Cardiac muscle cell (in vitro differentiated cells and primary cell): ENCODE data around the gene CREB3. TPM values are rescaled to one million over a fixed set of nuclear protein-coding genes. Genes with fewer than 3 reads are reported as not detected.

ENCODE experiments used
- DNase-seq, 2 donors: peaks; one replicate each; pipeline versions ENCODE4 v3.0.0 to v3.0.0-alpha.2; 2010 to 2017; ENCODE audit warnings: low read depth in 1 of 2, low spot score in 1 of 2
- H3K27ac ChIP-seq: fragments of 200-600 bp; sonication (generic); 2 replicates; pipeline ENCODE4 v1.5.1; 2016
- H3K27me3 ChIP-seq: fragments of 200-600 bp; sonication (generic); 2 replicates; pipeline ENCODE4 v1.6.0; 2016; ENCODE audit warnings: control low read depth
- H3K36me3 ChIP-seq: fragments of 200-600 bp; sonication (generic); 2 replicates; pipeline ENCODE4 v1.5.1; 2016; ENCODE audit warnings: control low read depth
- H3K4me1 ChIP-seq: fragments of 200-600 bp; sonication (generic); 2 replicates; pipeline ENCODE4 v1.8.1; 2017; ENCODE audit warnings: low read depth, mild to moderate bottlenecking, mixed run types
- H3K4me3 ChIP-seq: fragments of 200-600 bp; sonication (generic); 2 replicates; pipeline ENCODE4 v1.5.1; 2016; ENCODE audit warnings: mild to moderate bottlenecking
- H3K9me3 ChIP-seq: fragments of 200-600 bp; sonication (generic); 2 replicates; pipeline ENCODE4 v1.5.1; 2017; ENCODE audit warnings: low read depth, mild to moderate bottlenecking, control low read depth
- polyA plus RNA-seq: library from polyadenylated mRNA; unstranded; fragments of >200 nt; fragmentation: Nextera tagmentation; extraction: Ambion mirVana; gene quantifications from 2 replicates; pipeline ENCODE4 v1.2.1, GENCODE V29; 2016
- total RNA-seq: library from RNA; depleted of rRNA; stranded (reverse); fragments of >200 nt; gene quantifications from 2 replicates; pipeline ENCODE4 v1.2.3, GENCODE V29; 2016
- TF ChIP-seq, protein P1 (sequence below): IDR thresholded peaks from 2 replicates; pipeline ENCODE4 v1.5.1; 2012; ENCODE audit warnings: low read depth, mild to moderate bottlenecking, low read length

CREB3 gene, protein sequence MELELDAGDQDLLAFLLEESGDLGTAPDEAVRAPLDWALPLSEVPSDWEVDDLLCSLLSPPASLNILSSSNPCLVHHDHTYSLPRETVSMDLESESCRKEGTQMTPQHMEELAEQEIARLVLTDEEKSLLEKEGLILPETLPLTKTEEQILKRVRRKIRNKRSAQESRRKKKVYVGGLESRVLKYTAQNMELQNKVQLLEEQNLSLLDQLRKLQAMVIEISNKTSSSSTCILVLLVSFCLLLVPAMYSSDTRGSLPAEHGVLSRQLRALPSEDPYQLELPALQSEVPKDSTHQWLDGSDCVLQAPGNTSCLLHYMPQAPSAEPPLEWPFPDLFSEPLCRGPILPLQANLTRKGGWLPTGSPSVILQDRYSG
- total RNA-seq (45.7 and 51.5 TPM in 2 replicates), polyA plus RNA-seq (62.3 and 84.2 TPM in 2 replicates)

DNA sequence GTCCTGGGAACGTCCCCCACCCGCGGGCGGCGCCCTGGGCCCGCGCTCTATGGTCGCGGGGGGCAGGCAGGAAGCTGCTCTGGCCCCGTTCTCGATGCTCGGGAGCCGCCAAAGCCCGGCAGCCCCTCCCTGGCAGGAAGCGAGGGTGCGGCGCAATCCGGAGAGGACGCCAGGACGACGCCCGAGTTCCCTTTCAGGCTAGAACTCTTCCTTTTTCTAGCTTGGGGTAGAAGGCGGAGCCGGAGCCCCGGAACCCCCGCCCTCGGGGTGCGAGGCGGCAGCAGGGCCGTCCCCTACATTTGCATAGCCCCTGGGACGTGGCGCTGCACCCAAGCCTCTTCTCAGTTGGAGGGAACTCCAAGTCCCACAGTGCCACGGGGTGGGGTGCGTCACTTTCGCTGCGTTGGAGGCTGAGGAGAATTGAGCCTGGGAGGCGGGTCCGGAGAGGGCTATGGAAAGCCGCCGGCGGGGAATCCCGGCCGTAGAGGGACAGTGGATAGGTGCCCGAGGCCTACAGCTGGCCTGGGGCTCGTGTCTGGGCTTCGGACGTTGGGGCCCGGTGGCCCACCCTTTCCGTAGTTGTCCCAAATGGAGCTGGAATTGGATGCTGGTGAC lies at the start of gene CREB3, which contains the start of gene TLN1:
Gene CREB3, plus strand, starts transcription at position 482 of the 615 bp plus-strand sequence. Its CDS starts 107 bp downstream, at position 589.
Gene TLN1, minus strand, starts transcription at position 11 of the 615 bp plus-strand sequence. CDS start 6,501 bp downstream, outside the sequence.
- Histone ChIP-seq H3K36me3 (peaks cover 26% of the 10 kb centered on the region), H3K9me3 (no peaks in the 10 kb centered on the region), H3K4me1 (peaks cover 43% of the 10 kb centered on the region), H3K4me3 (peak within 1 kb of the TSS; percentile 76), H3K27ac (peak within 1 kb of the TSS; percentile 100), H3K27me3 (no peaks in the 10 kb centered on the region)
- TF ChIP-seq, protein P1, sequence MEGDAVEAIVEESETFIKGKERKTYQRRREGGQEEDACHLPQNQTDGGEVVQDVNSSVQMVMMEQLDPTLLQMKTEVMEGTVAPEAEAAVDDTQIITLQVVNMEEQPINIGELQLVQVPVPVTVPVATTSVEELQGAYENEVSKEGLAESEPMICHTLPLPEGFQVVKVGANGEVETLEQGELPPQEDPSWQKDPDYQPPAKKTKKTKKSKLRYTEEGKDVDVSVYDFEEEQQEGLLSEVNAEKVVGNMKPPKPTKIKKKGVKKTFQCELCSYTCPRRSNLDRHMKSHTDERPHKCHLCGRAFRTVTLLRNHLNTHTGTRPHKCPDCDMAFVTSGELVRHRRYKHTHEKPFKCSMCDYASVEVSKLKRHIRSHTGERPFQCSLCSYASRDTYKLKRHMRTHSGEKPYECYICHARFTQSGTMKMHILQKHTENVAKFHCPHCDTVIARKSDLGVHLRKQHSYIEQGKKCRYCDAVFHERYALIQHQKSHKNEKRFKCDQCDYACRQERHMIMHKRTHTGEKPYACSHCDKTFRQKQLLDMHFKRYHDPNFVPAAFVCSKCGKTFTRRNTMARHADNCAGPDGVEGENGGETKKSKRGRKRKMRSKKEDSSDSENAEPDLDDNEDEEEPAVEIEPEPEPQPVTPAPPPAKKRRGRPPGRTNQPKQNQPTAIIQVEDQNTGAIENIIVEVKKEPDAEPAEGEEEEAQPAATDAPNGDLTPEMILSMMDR = no peak
- peak; percentile 98 to 100 for DNase-seq

DNA sequence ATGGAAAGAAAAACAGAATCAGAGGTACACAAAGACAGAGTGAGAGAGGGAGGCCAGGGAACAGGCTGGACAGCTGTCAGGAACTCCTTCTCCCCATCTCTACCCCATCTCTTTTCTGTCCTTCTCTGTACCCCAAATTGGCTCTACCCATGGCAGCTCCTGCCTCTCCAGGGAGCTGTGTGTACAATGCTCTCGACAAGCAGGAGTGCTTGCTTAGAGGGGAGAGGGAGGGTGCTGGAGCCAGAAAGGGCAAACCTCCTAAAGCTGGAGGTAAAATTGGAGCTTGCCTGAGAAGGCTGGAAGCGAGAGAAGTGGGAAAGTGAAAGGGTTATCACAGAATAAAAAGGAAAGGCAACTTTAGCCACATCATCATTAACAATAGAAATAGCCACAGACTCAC lies 49.1 kb upstream of the CREB3 start:
- H3K36me3 ChIP-seq = peaks cover 36% of the 10 kb centered on the region

DNA sequence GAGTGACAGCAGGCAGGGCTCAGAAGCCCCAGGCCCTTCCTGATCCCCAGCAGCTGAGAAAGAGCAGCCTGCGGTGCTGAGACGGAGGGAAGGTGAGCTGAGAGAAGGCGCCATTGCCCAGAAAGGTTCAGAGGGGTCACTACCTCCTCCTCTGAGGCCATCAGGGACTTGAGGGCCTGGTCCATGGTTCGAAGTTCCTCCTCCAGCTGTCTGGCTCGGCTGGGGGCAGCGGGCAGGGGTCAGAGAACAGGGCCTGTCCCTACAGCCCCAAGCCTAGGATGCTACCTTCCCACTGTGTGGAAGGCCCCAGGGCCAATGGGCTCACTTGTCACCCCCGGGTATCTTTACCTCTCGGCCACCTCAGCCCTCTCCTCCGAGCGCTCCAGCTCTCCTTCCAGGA lies 47.5 kb upstream of the CREB3 start:
- Histone ChIP-seq H3K36me3 (peaks cover 36% of the 10 kb centered on the region), H3K4me3 (no peak overlapping the region), H3K4me1 (peaks cover 32% of the 10 kb centered on the region), H3K9me3 (no peaks in the 10 kb centered on the region), H3K27me3 (no peaks in the 10 kb centered on the region), H3K27ac (peak overlapping the region; percentile 70)
- TF ChIP-seq, protein P1 = no peak
- no peak for DNase-seq

More for the DNA sequence above, 49.1 kb upstream of the CREB3 start:
- H3K4me3 ChIP-seq = no peak overlapping the region
- DNase-seq = no peak
- peak overlapping the region; percentile 70 for H3K27ac ChIP-seq
- no peaks in the 10 kb centered on the region for H3K27me3 ChIP-seq
- no peaks in the 10 kb centered on the region for H3K9me3 ChIP-seq
- H3K4me1 ChIP-seq = peaks cover 27% of the 10 kb centered on the region
- TF ChIP-seq, protein P1 = no peak

DNA sequence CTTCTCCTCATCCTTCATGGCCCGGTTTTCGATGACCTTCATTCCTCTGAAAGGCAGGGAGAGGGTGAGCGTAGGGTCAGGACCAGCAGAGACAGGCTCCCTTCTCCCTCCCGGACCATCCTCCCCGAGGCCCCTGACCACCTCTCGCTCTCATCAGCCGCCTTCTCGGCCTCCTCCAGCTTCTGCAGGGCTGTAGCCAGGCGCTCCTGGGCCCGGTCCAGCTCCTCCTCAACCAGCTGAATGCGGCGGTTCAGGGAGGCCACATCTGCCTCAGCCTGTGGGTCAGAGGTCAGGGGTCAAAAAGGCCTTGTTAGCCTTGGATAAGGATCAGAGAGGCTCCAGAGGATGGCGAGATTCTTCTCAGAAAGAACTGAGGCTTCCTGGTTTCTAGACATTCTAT lies 47.0 kb upstream of the CREB3 start:
- TF ChIP-seq, protein P1 = no peak
- no peak overlapping the region for H3K4me3 ChIP-seq
- H3K27me3 ChIP-seq = no peaks in the 10 kb centered on the region
- H3K27ac ChIP-seq = peak overlapping the region; percentile 95
- DNase-seq = no peak
- H3K9me3 ChIP-seq = no peaks in the 10 kb centered on the region
- peaks cover 32% of the 10 kb centered on the region for H3K4me1 ChIP-seq
- peaks cover 36% of the 10 kb centered on the region for H3K36me3 ChIP-seq

DNA sequence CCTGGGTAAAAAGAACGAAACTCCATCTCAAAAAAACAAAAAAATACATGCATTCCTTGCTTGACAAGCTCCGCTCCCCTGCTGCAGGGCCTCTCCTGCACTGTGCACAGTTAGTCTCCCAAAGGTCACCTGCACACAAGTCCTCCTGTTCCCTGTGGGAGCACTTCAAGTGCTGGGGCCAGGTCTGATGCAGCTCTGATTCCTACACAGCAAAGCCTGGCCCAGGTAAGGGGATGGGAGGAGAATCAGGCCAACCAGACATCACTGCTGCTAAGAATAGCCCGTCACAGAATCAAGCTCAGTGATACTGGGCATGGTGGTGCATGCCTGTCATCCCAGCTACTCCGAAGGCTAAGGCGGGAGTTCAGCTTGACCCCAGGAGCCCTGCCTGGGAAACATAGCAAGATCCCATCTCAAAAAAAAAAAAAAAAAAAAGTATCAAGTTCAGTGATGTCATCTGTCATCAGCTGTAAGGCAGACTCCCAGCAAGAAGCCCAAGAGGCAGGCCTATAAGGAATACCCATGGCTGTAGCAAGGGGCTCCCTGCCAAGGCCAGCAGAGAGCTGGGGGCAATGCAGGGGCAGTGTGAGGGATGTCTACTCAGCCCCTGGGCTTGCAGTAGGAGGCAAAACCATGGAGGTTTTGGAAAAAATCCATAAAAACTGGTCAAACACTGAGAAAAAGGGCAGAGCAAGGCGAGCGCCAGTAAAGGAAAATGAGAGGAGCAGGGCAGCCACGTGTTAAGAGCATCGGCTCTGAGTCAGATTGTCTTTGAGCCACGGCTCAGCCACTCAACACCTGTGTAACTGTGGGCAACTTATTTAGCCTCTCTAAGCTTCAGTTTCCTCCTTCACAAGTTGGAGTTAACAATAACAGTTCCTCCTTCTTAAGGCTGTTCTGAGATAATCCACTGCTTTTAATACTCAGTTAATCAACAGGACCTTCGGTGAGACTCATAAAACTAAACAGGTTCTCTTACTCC lies 46.0 kb upstream of the CREB3 start:
- no peaks in the 10 kb centered on the region for H3K27me3 ChIP-seq
- H3K4me1 ChIP-seq = peaks cover 32% of the 10 kb centered on the region
- H3K27ac ChIP-seq = peak overlapping the region; percentile 95
- H3K36me3 ChIP-seq = peaks cover 36% of the 10 kb centered on the region
- no peaks in the 10 kb centered on the region for H3K9me3 ChIP-seq
- DNase-seq = peak; percentile 73 to 81
- TF ChIP-seq, protein P1 = no peak
- H3K4me3 ChIP-seq = no peak overlapping the region
